SW480 (cell line): Measurements from ENCODE around the gene ZNF20.
"Not testable (repeated sequence)": the region's sequence is repeated elsewhere in the genome, so short reads cannot be mapped to it uniquely, and the experiment has no call there.

Experiments
- DNase-seq: peaks from one replicate; pipeline ENCODE4 v3.0.0-alpha.2; 2016; ENCODE audit warnings: low spot score

The ZNF20 gene

DNA sequence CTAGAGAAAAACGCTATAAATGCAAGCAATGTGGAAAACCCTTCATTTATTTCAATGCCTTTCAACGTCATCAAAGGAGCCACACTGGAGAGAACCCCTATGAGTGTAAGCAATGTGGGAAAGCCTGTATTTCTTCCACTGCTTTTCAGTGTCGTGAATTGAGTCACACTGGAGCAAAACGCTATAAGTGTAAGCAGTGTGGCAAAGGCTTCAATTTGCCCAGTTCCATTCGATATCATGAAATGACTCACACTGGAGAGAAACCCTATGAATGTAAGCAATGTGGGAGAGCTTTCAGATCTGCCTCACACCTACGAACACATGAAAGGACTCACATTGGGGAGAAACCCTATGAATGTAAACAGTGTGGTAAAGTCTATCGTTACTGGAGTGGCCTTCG lies 27.4 kb downstream of the ZNF20 start:
- peak; percentile 60 for DNase-seq

DNA sequence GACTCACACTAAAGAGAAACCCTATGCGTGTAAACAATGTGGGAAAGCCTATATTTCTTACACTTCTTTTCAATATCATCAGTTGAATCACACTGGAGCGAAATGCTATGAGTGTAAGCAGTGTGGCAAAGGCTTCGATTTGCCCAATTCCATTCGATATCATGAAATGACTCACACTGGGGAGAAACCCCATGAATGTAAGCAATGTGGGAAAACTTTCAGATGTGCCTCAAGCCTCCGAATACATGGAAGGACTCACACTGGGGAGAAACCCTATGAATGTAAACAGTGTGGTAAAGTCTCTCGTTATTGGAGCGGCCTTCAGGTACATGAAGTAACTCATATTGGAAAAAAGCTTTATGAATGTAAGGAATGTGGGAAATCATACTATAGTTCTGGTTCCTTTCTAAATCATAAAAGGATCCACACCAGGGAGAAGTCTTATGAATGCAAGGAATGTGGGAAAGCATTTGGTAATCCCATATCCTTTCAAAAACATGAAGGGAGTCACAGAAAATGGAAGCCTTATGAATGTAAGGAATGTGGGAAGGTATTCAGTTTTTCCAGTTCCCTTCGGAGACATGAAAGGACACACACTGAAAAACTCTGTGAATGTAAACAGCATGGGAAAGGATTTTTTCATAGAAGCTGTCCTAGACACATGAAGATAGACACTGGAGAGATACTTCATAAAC lies 28.1 kb downstream of the ZNF20 start:
- peak; percentile 31 for DNase-seq

DNA sequence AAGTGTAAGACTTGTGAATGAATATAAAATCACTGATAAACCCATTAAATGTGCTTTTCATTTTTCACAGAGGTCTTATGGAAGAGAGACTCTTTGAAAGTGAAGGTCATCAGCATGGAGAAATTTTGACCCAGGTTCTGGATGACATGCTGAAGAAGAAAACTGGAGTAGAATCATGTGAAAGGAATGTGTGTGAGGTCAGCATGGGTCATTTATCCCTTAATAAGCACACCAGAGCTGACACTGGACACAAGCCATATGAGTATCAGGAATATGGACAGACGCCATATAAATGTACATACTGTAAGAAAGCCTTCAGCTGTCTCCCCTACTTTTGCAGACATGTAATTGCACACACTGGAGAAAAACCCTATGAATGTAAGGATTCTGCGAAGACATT lies 29.0 kb downstream of the ZNF20 start:
- DNase-seq = no peak

DNA sequence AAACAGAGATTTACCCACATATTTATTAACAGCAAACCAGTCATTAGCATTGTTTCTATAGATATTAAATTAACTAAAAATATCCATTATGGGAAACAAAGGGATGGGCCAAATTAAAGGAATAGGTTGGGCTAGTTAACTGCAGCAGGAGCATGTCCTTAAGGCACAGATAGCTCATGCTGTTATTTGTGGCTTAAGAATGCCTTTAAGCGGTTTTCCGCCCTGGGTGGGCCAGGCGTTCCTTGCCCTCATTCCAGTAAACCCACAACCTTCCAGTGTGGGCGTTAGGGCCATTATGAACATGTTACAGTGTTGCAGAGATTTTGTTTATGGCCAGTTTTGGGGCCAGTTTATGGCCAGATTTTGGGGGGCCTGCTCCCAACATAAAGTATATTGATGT lies 36.2 kb downstream of the ZNF20 start:
- not testable (repeated sequence) for DNase-seq

DNA sequence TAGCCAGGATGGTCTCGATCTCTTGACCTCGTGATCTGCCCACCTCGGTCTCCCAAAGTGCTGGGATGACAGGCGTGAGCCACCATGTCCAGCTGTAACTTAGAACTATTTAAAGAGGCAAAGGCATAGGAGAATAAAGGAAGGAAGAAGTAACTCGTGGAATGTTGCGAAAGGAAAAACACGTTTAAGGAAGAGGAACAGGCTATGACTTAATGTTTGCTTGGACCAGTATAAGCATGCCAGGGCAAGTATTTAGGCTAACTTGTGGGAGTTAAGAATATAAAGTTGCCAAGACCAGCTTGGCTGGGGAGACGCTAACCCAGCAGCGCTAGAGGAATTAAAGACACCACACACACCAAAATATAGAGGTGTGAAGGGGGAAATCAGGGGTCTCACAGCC lies 42.1 kb downstream of the ZNF20 start:
- no peak for DNase-seq

DNA sequence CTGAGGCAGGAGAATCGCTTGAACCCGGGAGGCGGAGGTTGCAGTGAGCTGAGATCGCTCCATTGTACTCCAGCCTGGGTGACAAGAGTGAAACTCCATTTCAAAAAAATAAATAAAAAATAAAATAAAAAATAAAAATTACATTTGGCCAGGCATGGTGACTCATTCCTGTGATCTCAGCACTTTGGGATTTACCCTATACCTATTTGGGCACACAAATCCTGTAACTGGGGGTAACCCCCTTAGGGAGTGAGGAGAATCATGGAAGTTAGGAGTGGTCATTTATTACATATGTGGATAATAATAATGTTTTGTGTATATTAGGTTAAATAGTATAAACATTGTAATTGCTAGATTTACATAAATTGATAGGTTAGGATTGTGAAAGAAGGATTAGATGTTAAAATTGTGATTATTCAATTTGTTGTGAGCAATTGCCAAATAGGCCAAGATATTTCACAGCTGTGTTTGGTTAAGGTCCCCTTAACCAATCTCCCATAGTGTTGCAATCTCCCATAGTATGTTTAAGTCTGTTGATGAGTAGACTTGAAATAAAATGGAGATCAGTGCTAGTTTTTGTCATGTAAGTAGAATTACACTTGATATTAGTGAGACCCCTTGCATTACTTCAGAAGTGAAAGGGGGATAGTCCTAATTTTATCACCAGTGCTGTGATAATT lies 44.9 kb downstream of the ZNF20 start:
- DNase-seq = no peak

DNA sequence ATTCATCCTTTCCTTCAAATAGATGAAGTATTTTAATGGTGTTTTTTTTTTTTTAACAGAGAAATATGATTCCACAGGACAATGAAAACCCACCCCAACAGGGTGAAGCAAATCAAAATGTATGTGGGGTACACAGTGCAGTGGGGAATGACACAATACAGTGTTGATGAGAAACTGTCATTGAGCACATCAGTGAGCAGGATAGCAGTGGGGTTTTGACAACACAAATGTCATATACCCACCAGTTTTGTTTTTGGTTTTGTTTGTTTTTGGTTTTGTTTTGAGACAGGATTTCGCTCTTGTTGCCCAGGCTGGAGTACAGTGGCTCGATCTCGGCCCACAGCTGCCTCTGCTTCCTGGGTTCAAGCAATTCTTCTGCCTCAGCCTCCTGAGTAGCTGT lies 46.4 kb downstream of the ZNF20 start:
- DNase-seq = no peak

DNA sequence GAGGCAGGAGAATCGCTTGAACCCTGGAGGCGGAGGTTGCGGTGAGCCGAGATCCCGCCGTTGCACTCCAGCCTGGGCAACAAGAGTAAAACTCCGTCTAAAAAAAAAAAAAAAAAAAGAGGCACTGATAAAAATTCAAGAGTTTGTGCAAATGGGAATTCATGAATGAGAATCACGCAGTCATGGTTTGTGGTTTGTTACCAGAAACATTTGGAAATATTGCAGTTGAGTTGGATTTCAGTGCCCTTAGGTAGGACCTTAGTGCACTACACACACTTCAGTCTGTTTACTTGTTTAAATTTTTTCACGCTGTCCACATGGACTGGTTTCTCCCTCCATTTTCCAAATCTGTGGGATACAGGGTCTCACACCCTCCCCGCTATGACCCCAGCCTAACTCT lies 47.2 kb downstream of the ZNF20 start:
- DNase-seq = no peak

DNA sequence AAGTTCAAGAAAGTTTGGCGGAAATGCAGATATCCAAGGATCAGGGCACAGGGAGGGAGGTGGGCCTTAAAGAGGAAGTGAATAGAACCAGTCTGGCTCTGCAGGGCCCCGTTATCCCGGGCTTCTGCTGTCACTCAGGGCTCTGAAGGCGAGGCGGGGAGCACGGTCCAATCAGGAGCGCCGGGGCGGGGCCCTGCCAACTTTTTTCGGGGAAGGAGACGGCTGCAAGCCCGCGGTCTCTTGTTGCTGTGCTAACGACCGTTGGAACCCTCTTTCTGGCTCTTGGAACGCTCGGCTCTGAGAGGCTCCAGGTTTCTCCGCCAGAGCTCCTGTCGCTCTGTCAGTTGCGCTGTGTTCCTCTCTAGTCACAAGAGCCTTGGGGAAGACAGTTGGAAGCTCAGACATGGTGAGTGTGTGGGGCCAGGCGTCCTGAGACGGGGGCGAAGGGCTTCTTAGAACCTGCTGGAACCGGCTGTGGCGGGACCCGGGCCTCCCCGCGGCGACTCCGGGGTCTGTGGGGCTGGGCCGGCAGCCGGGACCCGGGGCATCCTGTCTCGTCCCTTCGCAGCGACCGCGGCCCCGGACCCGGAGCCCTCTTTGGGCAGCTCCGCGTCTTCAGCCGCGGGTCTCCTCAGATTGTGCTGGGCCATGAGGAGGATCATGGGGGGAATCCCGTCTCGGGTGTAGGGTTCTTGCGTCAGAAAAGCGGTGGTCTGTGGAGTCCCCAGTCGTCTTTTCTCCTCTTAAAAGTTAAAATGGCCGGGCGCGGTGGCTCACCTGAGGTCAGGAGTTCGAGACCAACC lies 47.9 kb downstream of the ZNF20 start:
- no peak for DNase-seq

DNA sequence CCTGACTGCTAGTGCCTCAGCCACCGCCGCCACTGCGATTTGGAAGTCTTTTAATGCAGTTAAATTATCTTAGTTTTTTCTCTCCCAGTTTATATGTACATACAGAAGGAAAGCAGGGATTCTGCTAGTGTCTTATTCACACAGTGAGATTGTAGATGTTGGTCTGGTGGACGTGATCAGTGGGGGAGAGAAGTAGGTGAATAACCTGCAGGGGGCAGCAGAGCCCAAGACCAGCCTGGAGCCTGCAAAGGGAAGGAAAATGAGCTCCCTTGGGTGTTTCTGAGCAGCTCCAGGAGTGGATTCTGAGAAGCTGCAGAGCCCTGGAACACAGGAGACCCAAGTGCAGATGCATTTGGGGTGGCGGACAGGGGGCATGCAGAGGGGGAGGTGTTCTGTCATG lies 49.3 kb downstream of the ZNF20 start:
- peak; percentile 31 for DNase-seq

DNA sequence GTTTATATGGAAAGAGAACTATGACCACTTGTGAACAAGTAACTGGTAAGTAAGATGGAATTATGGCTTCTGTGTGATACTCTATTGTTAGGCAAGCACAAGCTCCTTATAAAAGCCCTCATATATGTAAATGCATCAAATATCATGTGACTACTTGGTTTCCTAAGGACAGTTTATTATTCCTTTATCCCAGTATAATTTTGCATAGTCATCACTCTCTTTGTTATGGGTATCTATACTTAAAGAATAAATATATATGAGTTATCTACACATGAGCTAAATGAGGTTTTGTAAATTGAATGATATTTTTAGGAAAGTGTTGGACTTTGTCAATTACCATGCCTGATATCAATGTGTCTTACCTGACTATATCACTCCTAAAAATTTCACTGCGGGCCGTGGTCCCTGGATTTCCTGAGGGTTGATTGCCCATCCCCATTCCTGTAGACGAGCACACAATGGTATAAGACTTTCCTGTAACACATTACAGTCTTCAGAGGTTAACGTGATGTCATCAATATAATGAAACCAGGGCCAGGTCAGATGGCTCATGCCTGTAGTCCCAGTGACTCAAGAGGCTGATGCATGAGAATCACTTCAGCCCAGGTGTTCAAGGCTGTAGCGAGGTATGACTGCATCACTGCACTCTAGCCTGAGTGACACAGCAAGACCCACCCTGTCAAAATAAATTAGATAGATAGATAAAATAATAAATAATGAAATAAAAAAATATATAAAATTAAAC lies 54.9 kb downstream of the ZNF20 start:
- no peak for DNase-seq

DNA sequence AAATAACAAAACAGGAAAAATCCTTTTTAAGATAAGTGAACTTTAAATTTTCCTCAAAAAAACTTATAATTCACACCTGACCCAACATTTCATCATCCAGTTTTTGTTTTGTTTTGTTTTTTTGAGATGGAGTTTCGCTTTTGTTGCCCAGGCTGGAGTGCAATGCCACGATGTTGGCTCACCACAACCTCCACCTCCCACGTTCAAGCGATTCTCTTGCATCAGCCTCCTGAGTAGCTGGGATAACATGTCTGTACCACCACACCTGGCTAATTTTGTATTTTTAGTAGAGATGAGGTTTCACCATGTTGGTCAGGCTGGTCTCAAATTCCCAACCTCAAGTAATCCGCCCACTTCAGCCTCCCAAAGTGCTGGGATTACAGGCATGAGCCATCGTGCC lies 56.8 kb downstream of the ZNF20 start:
- DNase-seq = not testable (repeated sequence)
